GM12878 (cell line): ENCODE data around the gene HOXD13. TPM values are rescaled to one million over a fixed set of nuclear protein-coding genes. Genes with fewer than 3 reads are reported as not detected.

Experiments
- ATAC-seq: fragments of 200-7000 bp; cut with Tn5 transposase; 3 replicates; pipeline ENCODE4 v1.9.1; 2020; ENCODE audit warnings: mild to moderate bottlenecking, moderate library complexity
- BruUV-seq: library from RNA; stranded (reverse); fragments of 400-500 nt; replicated peaks from 2 replicates; lab custom pipeline; 2021; lab: Mats Ljungman, UMichigan
- CTCF ChIA-PET: fragments of 300-600 bp; sonication (Branson Sonifier 250); formaldehyde crosslinking; extraction: SDS; loops from one replicate; lab custom pipeline; 2021; ENCODE audit warnings: inconsistent platforms; lab: Yijun Ruan, JAX
- POLR2A ChIA-PET: fragments of 350-600 bp; formaldehyde crosslinking; extraction: SDS; loops from one replicate; lab custom pipeline; 2021; ENCODE audit warnings: inconsistent platforms; lab: Charles Lee
- RAD21 ChIA-PET: fragments of 300-600 bp; sonication (Branson Sonifier 250); formaldehyde crosslinking; loops from one replicate; lab custom pipeline; 2023; ENCODE audit warnings: antibody characterized with exemption; ENCODE audit not compliant: unreplicated experiment; lab: Charles Lee
- SMC1A ChIA-PET: fragments of 300-600 bp; sonication (Branson Sonifier 250); formaldehyde crosslinking; loops from one replicate; lab custom pipeline; 2023; ENCODE audit not compliant: unreplicated experiment, uncharacterized antibody; lab: Charles Lee
- DNase-seq: peaks from one replicate; pipeline ENCODE4 v3.0.0-alpha.2; 2011; ENCODE audit warnings: low read depth, low spot score
- FAIRE-seq: peaks from 3 replicates; lab custom pipeline; 2011; peaks lifted over from hg19 to GRCh38; lab: Jason Lieb, UNC
- H2AFZ ChIP-seq: 2 replicates; pipeline ENCODE4 v1.6.0; 2011; ENCODE audit warnings: low read depth, low read length, control low read depth; ENCODE audit not compliant: control insufficient read depth
- H3K27ac ChIP-seq: 2 replicates; pipeline ENCODE4 v1.5.1; 2011; ENCODE audit warnings: control low read depth; ENCODE audit not compliant: control insufficient read depth, insufficient read depth
- H3K27me3 ChIP-seq, 2 experiments: replicated peaks in 1 of 2; 2 replicates each; pipeline versions ENCODE4 v1.6.0 to v1.6.1; 2011; ENCODE audit warnings: low read length in 1 of 2; ENCODE audit not compliant: control insufficient read depth in 2 of 2, insufficient read depth in 2 of 2
- H3K36me3 ChIP-seq, 2 experiments: 2 replicates each; pipeline ENCODE4 v1.5.1; 2011; ENCODE audit warnings: low read length in 1 of 2; ENCODE audit not compliant: control insufficient read depth in 2 of 2, insufficient read depth in 2 of 2
- H3K4me1 ChIP-seq: 2 replicates; pipeline ENCODE4 v1.6.1; 2011; ENCODE audit warnings: mild to moderate bottlenecking, low read length, moderate library complexity, mixed read lengths; ENCODE audit not compliant: control insufficient read depth, insufficient read depth
- H3K4me2 ChIP-seq: 2 replicates; pipeline ENCODE4 v1.6.0; 2011; ENCODE audit warnings: control low read depth; ENCODE audit not compliant: control insufficient read depth, insufficient read depth
- H3K4me3 ChIP-seq: fragments of 200-600 bp; sonication (generic); 2 replicates; pipeline ENCODE4 v1.5.1; 2016
- H3K79me2 ChIP-seq: 2 replicates; pipeline ENCODE4 v1.6.0; 2011; ENCODE audit warnings: low read length; ENCODE audit not compliant: control insufficient read depth, insufficient read depth
- H3K9ac ChIP-seq: 2 replicates; pipeline ENCODE4 v1.8.0; 2011; ENCODE audit warnings: low read length, control low read depth, mixed read lengths; ENCODE audit not compliant: control insufficient read depth, insufficient read depth
- H3K9me3 ChIP-seq: replicated peaks from 3 replicates; pipeline ENCODE4 v1.5.1; 2011; ENCODE audit warnings: mild to moderate bottlenecking, low read length; ENCODE audit not compliant: control insufficient read depth, insufficient read depth
- H4K20me1 ChIP-seq: 2 replicates; pipeline ENCODE4 v1.6.0; 2011; ENCODE audit not compliant: control insufficient read depth, insufficient read depth
- CHD1 ChIP-seq: IDR thresholded peaks from 2 replicates; pipeline ENCODE4 v1.6.1; 2012; ENCODE audit warnings: low read depth, low read length, improper control_type of control experiment
- CREB1 ChIP-seq: IDR thresholded peaks from 2 replicates; pipeline ENCODE4 v1.6.1; 2012; ENCODE audit warnings: low read depth, mild to moderate bottlenecking, inconsistent platforms
- DPF2 ChIP-seq: fragments of 450-650 bp; IDR thresholded peaks from 2 replicates; pipeline ENCODE4 v1.6.1; 2017; ENCODE audit warnings: mild to moderate bottlenecking
- E2F8 ChIP-seq: fragments of 450-650 bp; IDR thresholded peaks from 2 replicates; pipeline ENCODE4 v1.6.1; 2018; ENCODE audit warnings: mild to moderate bottlenecking, low read depth, moderate library complexity; ENCODE audit not compliant: partially characterized antibody
- EGR1 ChIP-seq, 2 experiments: IDR thresholded peaks; 1 replicate in 1 of 2; 2 replicates in 1 of 2; pipeline ENCODE4 v1.6.1; 2011 to 2012; ENCODE audit warnings: low read depth in 2 of 2, low read length in 2 of 2, borderline replicate concordance in 1 of 2, mild to moderate bottlenecking in 1 of 2, moderate library complexity in 1 of 2
- FOXM1 ChIP-seq: IDR thresholded peaks from 2 replicates; pipeline ENCODE4 v1.6.1; 2012; ENCODE audit warnings: low read depth, mild to moderate bottlenecking, inconsistent platforms, low read length, moderate library complexity
- MXI1 ChIP-seq: fragments of 150-350 bp; IDR thresholded peaks from 2 replicates; pipeline ENCODE4 v1.6.1; 2011; ENCODE audit warnings: low read depth, mild to moderate bottlenecking, inconsistent platforms, low read length, improper control_type of control experiment
- RELA ChIP-seq: fragments of 450-650 bp; IDR thresholded peaks from 2 replicates; pipeline ENCODE4 v1.8.0; 2014; ENCODE audit warnings: borderline replicate concordance; ENCODE audit not compliant: partially characterized antibody
- RELB ChIP-seq: fragments of 450-650 bp; IDR thresholded peaks from 2 replicates; pipeline ENCODE4 v1.6.1; 2017; ENCODE audit warnings: low read depth, mild to moderate bottlenecking, moderate library complexity
- STAT3 ChIP-seq: IDR thresholded peaks from 2 replicates; pipeline ENCODE4 v1.6.1; 2011; ENCODE audit warnings: low read depth, low read length, improper control_type of control experiment
- ZNF622 ChIP-seq: fragments of 450-650 bp; IDR thresholded peaks from 2 replicates; pipeline ENCODE4 v1.6.1; 2017; ENCODE audit warnings: mild to moderate bottlenecking, inconsistent platforms
- WGBS: methylation state at CpG from one replicate; pipeline ENCODE4 v1.1.6; 2016; ENCODE audit warnings: low lambda C conversion rate; ENCODE audit not compliant: insufficient replicate concordance, insufficient coverage; ENCODE audit errors: missing lambda C conversion rate; 5-methylcytosine and 5-hydroxymethylcytosine counted together
- in situ Hi-C: fragments of 300-500 bp; cut with MboI; formaldehyde crosslinking; loops from 9 replicates; pipeline ENCODE4 v1.14.3; 2018; ENCODE audit warnings: mixed read lengths
- intact Hi-C: fragments of 100-400 bp; cut with micrococcal nuclease; formaldehyde crosslinking; loops from one replicate; pipeline ENCODE4 v1.14.2; 2022; ENCODE audit not compliant: unreplicated experiment
- polyA plus RNA-seq, 11 experiments: library from polyadenylated mRNA; depleted of rRNA in 4 of 11; unstranded in 6 of 11; stranded (reverse) in 5 of 11; fragments of >200 nt; fragmentation: Nextera tagmentation in 4 of 11; fragmentation: Illumina TruSeq in 1 of 11; extraction: Ambion mirVana in 4 of 11; extraction: Trizol in 1 of 11; gene quantifications; 1 replicate in 1 of 11; 2 replicates in 10 of 11; pipeline versions ENCODE4 v1.2.1 to v1.2.3, GENCODE V29; 2011 to 2016; ENCODE audit warnings: inconsistent platforms in 2 of 11, missing spikeins in 2 of 11, low read depth in 1 of 11
- total RNA-seq, 4 experiments: library from RNA; depleted of rRNA in 3 of 4; stranded (reverse); fragments of >200 nt in 3 of 4; fragmentation: Illumina TruSeq in 1 of 4; extraction: Trizol in 1 of 4; gene quantifications; 2 replicates each; pipeline versions ENCODE4 v1.2.1 to v1.2.3, GENCODE V29; 2013 to 2021
- TF ChIP-seq, protein P1 (sequence below): fragments of 450-650 bp; conservative IDR thresholded peaks from 2 replicates; pipeline ENCODE4 v1.6.1; 2017; ENCODE audit warnings: mild to moderate bottlenecking, moderate library complexity
- TF ChIP-seq, protein P2 (sequence below): fragments of 450-650 bp; IDR thresholded peaks from 2 replicates; pipeline ENCODE4 v1.6.1; 2018; ENCODE audit warnings: borderline replicate concordance, mild to moderate bottlenecking; ENCODE audit not compliant: partially characterized antibody

HOXD13 gene
- total and polyA plus RNA-seq, 10 of the 15 experiments (the other 5 are each of a cell fraction or from before 2014, with no cell fraction given) = not detected

DNA sequence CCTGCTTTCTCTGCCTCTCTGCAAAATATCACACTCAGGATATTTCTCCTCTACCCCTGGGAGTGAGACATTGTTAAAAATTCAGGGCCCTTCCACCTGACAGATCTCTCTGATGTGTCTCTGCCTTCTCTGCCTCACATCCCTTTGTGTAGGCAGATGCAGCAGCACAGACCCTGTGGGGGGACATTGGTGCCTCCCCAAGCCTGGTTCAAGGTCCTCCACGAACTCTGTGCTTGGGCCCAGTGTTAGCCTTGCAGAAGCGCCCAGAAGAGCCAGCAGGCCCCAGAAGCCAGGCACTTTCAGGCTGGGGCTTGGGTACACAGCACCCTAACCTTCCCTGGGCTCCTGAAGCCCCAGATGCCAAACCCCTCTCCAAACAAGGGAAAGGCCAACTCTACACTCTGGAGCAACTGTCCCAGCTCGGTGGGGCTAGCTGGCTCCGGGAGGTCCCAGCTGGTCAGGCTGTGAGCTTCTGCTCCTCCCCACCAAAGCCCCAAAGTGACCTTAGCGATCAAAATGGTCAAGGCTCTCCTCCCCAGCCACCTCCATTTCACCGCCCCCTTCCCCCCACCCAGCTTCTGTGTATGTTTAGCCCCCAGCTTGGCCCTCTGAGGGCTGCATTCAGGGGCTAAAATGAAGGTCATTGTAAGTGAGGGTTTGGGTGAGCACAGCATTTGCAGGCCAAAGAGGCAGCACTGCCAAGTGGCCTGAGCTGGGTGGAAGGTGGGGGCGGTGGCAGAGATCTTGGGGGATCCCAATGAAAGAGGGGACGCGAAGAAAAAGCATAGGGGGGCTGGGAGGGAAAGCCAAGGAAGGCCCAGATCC lies 32.6 kb downstream of the HOXD13 start:
- no peaks in the 10 kb centered on the region for H4K20me1 ChIP-seq
- CTCF ChIA-PET = interaction anchor here (0.8 to 4.3 kb wide), 7 partner anchors 15 to 1024 kb away, joined by 3 to 79 read pairs (median 17); no protein-coding TSS in a partner anchor
- peaks cover 11 to 29% of the 10 kb centered on the region in 2 experiments for H3K27me3 ChIP-seq
- intact Hi-C loops (loop anchor here (5.0 kb wide), 2 partner anchors 692 to 1037 kb away; no protein-coding TSS in a partner anchor), in situ Hi-C loops (loop anchor here (5.0 to 25.0 kb wide), 4 partner anchors 512 to 1212 kb away; no protein-coding TSS in a partner anchor)
- ATAC-seq (no peak), DNase-seq (no peak), FAIRE-seq (no peak)
- no peaks in the 10 kb centered on the region for H3K4me1 ChIP-seq
- no peak overlapping the region for H3K9ac ChIP-seq
- SMC1A ChIA-PET = interaction anchor here (0.7 to 3.1 kb wide), 4 partner anchors 15 to 526 kb away, joined by 4 to 37 read pairs (median 12); no protein-coding TSS in a partner anchor
- no peak overlapping the region for H2AFZ ChIP-seq
- no peak overlapping the region for H3K4me3 ChIP-seq
- POLR2A ChIA-PET = no interaction called here
- H3K79me2 ChIP-seq = no peaks in the 10 kb centered on the region
- no TSS peak for BruUV-seq
- RAD21 ChIA-PET = interaction anchor here (0.7 to 3.7 kb wide), 3 partner anchors 429 to 1024 kb away, joined by 3 to 17 read pairs (median 16); no protein-coding TSS in a partner anchor
- H3K4me2 ChIP-seq = no peak overlapping the region
- no peaks in the 10 kb centered on the region for H3K36me3 ChIP-seq
- H3K9me3 ChIP-seq = peaks cover 1% of the 10 kb centered on the region; the same call in 2 of the 3 replicates
- H3K27ac ChIP-seq = no peak overlapping the region
- 8% methylated on average over 7 of the region's 9 CpGs for WGBS
- TF ChIP-seq RELA = no peak
- TF ChIP-seq, protein P1, sequence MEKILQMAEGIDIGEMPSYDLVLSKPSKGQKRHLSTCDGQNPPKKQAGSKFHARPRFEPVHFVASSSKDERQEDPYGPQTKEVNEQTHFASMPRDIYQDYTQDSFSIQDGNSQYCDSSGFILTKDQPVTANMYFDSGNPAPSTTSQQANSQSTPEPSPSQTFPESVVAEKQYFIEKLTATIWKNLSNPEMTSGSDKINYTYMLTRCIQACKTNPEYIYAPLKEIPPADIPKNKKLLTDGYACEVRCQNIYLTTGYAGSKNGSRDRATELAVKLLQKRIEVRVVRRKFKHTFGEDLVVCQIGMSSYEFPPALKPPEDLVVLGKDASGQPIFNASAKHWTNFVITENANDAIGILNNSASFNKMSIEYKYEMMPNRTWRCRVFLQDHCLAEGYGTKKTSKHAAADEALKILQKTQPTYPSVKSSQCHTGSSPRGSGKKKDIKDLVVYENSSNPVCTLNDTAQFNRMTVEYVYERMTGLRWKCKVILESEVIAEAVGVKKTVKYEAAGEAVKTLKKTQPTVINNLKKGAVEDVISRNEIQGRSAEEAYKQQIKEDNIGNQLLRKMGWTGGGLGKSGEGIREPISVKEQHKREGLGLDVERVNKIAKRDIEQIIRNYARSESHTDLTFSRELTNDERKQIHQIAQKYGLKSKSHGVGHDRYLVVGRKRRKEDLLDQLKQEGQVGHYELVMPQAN = no peak
- no peak for TF ChIP-seq DPF2
- no peak for TF ChIP-seq E2F8
- no peak for TF ChIP-seq ZNF622
- no peak for TF ChIP-seq RELB
- no peak for TF ChIP-seq MXI1
- TF ChIP-seq, protein P2, sequence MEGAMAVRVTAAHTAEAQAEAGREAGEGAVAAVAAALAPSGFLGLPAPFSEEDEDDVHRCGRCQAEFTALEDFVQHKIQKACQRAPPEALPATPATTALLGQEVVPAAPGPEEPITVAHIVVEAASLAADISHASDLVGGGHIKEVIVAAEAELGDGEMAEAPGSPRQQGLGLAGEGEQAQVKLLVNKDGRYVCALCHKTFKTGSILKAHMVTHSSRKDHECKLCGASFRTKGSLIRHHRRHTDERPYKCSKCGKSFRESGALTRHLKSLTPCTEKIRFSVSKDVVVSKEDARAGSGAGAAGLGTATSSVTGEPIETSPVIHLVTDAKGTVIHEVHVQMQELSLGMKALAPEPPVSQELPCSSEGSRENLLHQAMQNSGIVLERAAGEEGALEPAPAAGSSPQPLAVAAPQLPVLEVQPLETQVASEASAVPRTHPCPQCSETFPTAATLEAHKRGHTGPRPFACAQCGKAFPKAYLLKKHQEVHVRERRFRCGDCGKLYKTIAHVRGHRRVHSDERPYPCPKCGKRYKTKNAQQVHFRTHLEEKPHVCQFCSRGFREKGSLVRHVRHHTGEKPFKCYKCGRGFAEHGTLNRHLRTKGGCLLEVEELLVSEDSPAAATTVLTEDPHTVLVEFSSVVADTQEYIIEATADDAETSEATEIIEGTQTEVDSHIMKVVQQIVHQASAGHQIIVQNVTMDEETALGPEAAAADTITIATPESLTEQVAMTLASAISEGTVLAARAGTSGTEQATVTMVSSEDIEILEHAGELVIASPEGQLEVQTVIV = no peak
- no peak for TF ChIP-seq EGR1 (IDR thresholded peaks at IDR 0.05; ENCODE audit: borderline replicate concordance in 1 of 2, low read depth in 2 of 2, low read length in 2 of 2)
- no peak for TF ChIP-seq CREB1
- no peak for TF ChIP-seq STAT3
- no peak for TF ChIP-seq FOXM1
- TF ChIP-seq CHD1 = no peak
